HG03139 (cell line): Measurements from ENCODE around the gene ZBTB7B.

Experiments
- ATAC-seq: cut with Tn5 transposase; IDR thresholded peaks from one replicate; pipeline ENCODE4 v1.9.1; 2021; ENCODE audit not compliant: unreplicated experiment

The ZBTB7B gene

GRCh38 chr1:155002464-155003226 lies at the start of gene ZBTB7B:
Gene ZBTB7B, plus strand, starts transcription at chr1:155002802. Its CDS starts 11,859 bp downstream, at chr1:155014661.
- no peak for ATAC-seq

GRCh38 chr1:154953611-154954038 lies 49.0 kb upstream of the ZBTB7B start:
- ATAC-seq, result no peak

GRCh38 chr1:154954541-154954940 lies 48.1 kb upstream of the ZBTB7B start:
- ATAC-seq, result no peak

GRCh38 chr1:154955039-154955717 lies 47.4 kb upstream of the ZBTB7B start:
- ATAC-seq, result no peak

- ATAC-seq, result peak; percentile 46
Measured at GRCh38 chr1:154955718-154956543, 46.7 kb upstream of the ZBTB7B start, which contains the start of gene PBXIP1. Gene PBXIP1, minus strand, starts transcription at chr1:154956099. Its CDS starts 2,378 bp downstream, at chr1:154953721.

- no peak for ATAC-seq
Measured at GRCh38 chr1:154956544-154956941, 46.1 kb upstream of the ZBTB7B start.

GRCh38 chr1:154957091-154957657 lies 45.4 kb upstream of the ZBTB7B start:
- ATAC-seq, result no peak

GRCh38 chr1:154958036-154958435 lies 44.6 kb upstream of the ZBTB7B start:
- ATAC-seq, result no peak

GRCh38 chr1:154958681-154959425 lies 43.7 kb upstream of the ZBTB7B start:
- no peak for ATAC-seq

- ATAC-seq, result no peak
Measured at GRCh38 chr1:154959426-154959780, 43.2 kb upstream of the ZBTB7B start.

- ATAC-seq, result no peak
Measured at GRCh38 chr1:154960446-154961136, 42.0 kb upstream of the ZBTB7B start.

- ATAC-seq, result peak; percentile 61
Measured at GRCh38 chr1:154961207-154962155, 41.1 kb upstream of the ZBTB7B start, which contains the start of gene PYGO2. Gene PYGO2, minus strand, starts transcription at chr1:154961782. Its CDS starts 206 bp downstream, at chr1:154961576.

- peak; percentile 2 for ATAC-seq
Measured at GRCh38 chr1:154962156-154962749, 40.3 kb upstream of the ZBTB7B start.

GRCh38 chr1:154962795-154963330 lies 39.7 kb upstream of the ZBTB7B start:
- ATAC-seq, result no peak

GRCh38 chr1:154963643-154964042 lies 39.0 kb upstream of the ZBTB7B start:
- ATAC-seq, result no peak

- no peak for ATAC-seq
Measured at GRCh38 chr1:154964359-154964758, 38.2 kb upstream of the ZBTB7B start.

- ATAC-seq, result no peak
Measured at GRCh38 chr1:154966111-154966510, 36.5 kb upstream of the ZBTB7B start.
